ENCODE data around the gene CSTPP1. TPM values are rescaled to one million over a fixed set of nuclear protein-coding genes. Genes with fewer than 3 reads are reported as not detected.

CSTPP1 gene
- polyA plus RNA-seq, 1 donor (not counting 4 experiments of a cell fraction or from before 2014, with no cell fraction given), result 20.0 TPM

DNA sequence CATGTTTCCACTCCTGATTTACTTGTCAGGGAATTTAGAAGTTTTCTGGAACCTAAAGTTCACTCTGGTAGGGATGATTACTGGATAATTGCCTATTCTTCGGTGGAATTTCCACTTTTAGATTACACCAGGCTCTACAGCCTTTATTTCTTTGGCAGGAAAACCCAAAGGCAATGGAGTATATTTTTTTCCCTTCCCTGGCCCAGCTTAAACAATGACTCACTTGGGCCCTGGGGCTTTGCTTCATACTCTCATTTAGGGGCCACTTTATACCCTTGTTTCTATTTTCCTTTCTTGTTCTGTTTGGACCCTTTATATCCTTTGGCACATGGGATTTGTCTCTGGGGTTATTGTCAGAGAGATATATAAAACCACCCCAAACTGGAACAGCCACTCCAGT is 114.7 kb downstream of the CSTPP1 start:
- Histone ChIP-seq H3K27me3 (ENCODE audit: control insufficient read depth, extremely low read depth, insufficient read depth, low read length) (no peaks in the 10 kb centered on the region), H3K27ac (ENCODE audit: control insufficient read depth, insufficient read depth, low read length) (no peak overlapping the region), H3K79me2 (ENCODE audit: control insufficient read depth, insufficient read depth, low read length) (no peaks in the 10 kb centered on the region), H3K36me3 (ENCODE audit: control insufficient read depth in 2 of 2, extremely low read depth in 1 of 2, insufficient read depth in 2 of 2, low read length in 2 of 2) (no peaks in the 10 kb centered on the region), H3K9me3 (ENCODE audit: control insufficient read depth, low read depth, low read length) (no peaks in the 10 kb centered on the region), H4K20me1 (ENCODE audit: control insufficient read depth, extremely low read depth, insufficient read depth, low read length) (no peaks in the 10 kb centered on the region), H3K4me2 (ENCODE audit: control insufficient read depth, extremely low read depth, insufficient read depth, low read depth, low read length) (no peak overlapping the region), H3K9me1 (ENCODE audit: control insufficient read depth, extremely low read depth, insufficient read depth, low read length) (no peaks in the 10 kb centered on the region), H3K4me1 (ENCODE audit: control insufficient read depth, extremely low read depth, insufficient read depth, low read length) (no peaks in the 10 kb centered on the region), H3K4me3 (ENCODE audit: control insufficient read depth in 2 of 3, extremely low read depth in 1 of 3, insufficient read depth in 2 of 3, low read depth in 1 of 3, low read length in 3 of 3) (no peak overlapping the region), H2AFZ (ENCODE audit: control insufficient read depth, low read length) (no peak overlapping the region), H3K9ac (ENCODE audit: control insufficient read depth, extremely low read depth, insufficient read depth, low read length) (no peak overlapping the region)
- FAIRE-seq (no peak), DNase-seq (ENCODE audit: low read depth, low spot score) (no peak)
- dilution Hi-C loops (cut with MboI; ENCODE audit: extremely low pct_ligation_motif_present, low sequenced_read_pairs), result no loop called here
- TF ChIP-seq EZH2 (IDR thresholded peaks at IDR 0.05; ENCODE audit: low read length), result no peak
- TF ChIP-seq, protein P1, sequence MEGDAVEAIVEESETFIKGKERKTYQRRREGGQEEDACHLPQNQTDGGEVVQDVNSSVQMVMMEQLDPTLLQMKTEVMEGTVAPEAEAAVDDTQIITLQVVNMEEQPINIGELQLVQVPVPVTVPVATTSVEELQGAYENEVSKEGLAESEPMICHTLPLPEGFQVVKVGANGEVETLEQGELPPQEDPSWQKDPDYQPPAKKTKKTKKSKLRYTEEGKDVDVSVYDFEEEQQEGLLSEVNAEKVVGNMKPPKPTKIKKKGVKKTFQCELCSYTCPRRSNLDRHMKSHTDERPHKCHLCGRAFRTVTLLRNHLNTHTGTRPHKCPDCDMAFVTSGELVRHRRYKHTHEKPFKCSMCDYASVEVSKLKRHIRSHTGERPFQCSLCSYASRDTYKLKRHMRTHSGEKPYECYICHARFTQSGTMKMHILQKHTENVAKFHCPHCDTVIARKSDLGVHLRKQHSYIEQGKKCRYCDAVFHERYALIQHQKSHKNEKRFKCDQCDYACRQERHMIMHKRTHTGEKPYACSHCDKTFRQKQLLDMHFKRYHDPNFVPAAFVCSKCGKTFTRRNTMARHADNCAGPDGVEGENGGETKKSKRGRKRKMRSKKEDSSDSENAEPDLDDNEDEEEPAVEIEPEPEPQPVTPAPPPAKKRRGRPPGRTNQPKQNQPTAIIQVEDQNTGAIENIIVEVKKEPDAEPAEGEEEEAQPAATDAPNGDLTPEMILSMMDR (optimal IDR thresholded peaks at IDR 0.05 in 1 of 3, IDR thresholded peaks at IDR 0.05 in 1 of 3, conservative IDR thresholded peaks at IDR 0.05 in 1 of 3; ENCODE audit: extremely low read depth in 1 of 3, insufficient read depth in 2 of 3, low read length in 3 of 3), result no peak

DNA sequence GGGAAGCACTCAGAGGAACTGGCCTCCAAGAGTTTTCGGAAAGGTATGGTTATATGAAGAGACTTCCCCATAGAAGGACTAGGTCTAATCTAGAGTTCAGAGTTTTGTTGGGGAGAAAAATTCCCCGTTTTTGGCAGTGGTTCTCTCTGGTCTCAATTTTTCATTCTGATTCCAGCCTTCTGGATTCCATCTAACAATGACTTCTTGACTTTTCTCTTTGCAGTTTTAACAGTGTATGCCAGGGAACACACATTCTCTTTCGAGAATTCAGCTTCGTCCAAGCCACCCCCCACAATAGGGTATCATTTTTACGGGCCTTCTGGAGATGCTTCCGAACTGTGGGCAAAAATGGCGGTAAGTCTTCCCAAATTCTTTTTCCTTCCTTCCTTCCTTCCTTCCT is 115.6 kb downstream of the CSTPP1 start:
- no peak overlapping the region for H3K27ac ChIP-seq (ENCODE audit: control insufficient read depth, insufficient read depth, low read length)

More for the DNA sequence above, 115.6 kb downstream of the CSTPP1 start:
- no peaks in the 10 kb centered on the region for H3K4me1 ChIP-seq (ENCODE audit: control insufficient read depth, extremely low read depth, insufficient read depth, low read length)
- no peaks in the 10 kb centered on the region for H3K36me3 ChIP-seq (ENCODE audit: control insufficient read depth in 2 of 2, extremely low read depth in 1 of 2, insufficient read depth in 2 of 2, low read length in 2 of 2)
- no peaks in the 10 kb centered on the region for H4K20me1 ChIP-seq (ENCODE audit: control insufficient read depth, extremely low read depth, insufficient read depth, low read length)
- H2AFZ ChIP-seq (ENCODE audit: control insufficient read depth, low read length), result no peak overlapping the region
- no peaks in the 10 kb centered on the region for H3K9me1 ChIP-seq (ENCODE audit: control insufficient read depth, extremely low read depth, insufficient read depth, low read length)
- H3K4me3 ChIP-seq (ENCODE audit: control insufficient read depth in 2 of 3, extremely low read depth in 1 of 3, insufficient read depth in 2 of 3, low read depth in 1 of 3, low read length in 3 of 3), result no peak overlapping the region
- no peaks in the 10 kb centered on the region for H3K79me2 ChIP-seq (ENCODE audit: control insufficient read depth, insufficient read depth, low read length)
- H3K9me3 ChIP-seq (ENCODE audit: control insufficient read depth, low read depth, low read length), result no peaks in the 10 kb centered on the region
- H3K9ac ChIP-seq (ENCODE audit: control insufficient read depth, extremely low read depth, insufficient read depth, low read length), result no peak overlapping the region
- no peak overlapping the region for H3K4me2 ChIP-seq (ENCODE audit: control insufficient read depth, extremely low read depth, insufficient read depth, low read depth, low read length)
- no peak for FAIRE-seq
- no peak for DNase-seq (ENCODE audit: low read depth, low spot score)
- dilution Hi-C loops (cut with MboI; ENCODE audit: extremely low pct_ligation_motif_present, low sequenced_read_pairs), result no loop called here
- no peak for TF ChIP-seq EZH2 (IDR thresholded peaks at IDR 0.05; ENCODE audit: low read length)
- TF ChIP-seq, protein P1 (optimal IDR thresholded peaks at IDR 0.05 in 1 of 3, IDR thresholded peaks at IDR 0.05 in 1 of 3, conservative IDR thresholded peaks at IDR 0.05 in 1 of 3; ENCODE audit: extremely low read depth in 1 of 3, insufficient read depth in 2 of 3, low read length in 3 of 3), result no peak
- no peaks in the 10 kb centered on the region for H3K27me3 ChIP-seq (ENCODE audit: control insufficient read depth, extremely low read depth, insufficient read depth, low read length)
